Left lobe of liver (tissue), 2 donors: ENCODE data around the gene LRRC15. TPM values are rescaled to one million over a fixed set of nuclear protein-coding genes. Genes with fewer than 3 reads are reported as not detected.

ENCODE experiments used
- ATAC-seq: fragments of 200-7000 bp; cut with Tn5 transposase; one replicate; pipeline ENCODE4 v1.9.1; 2020; ENCODE audit warnings: mild to moderate bottlenecking, moderate library complexity
- DNase-seq: peaks from one replicate; pipeline ENCODE4 v3.0.0-alpha.2; 2020; ENCODE audit warnings: low spot score
- total RNA-seq: library from RNA; stranded (reverse); gene quantifications from one replicate; pipeline ENCODE4 v1.2.1, GENCODE V29; 2021
- donor health status: DM: no; HTN: no; CAD: no; lungs with moderate emphysema.
- donor health status: DM: no; HTN: yes; CAD: no.

LRRC15 gene
- total RNA-seq, 1 donor from 2014 or later = not detected

- DNase-seq = no peak
- no peak for ATAC-seq
These were observed 4.7 kb downstream of the LRRC15 start for GRCh38 chr3:194364652-194365434.

- DNase-seq = no peak
- ATAC-seq = peak; percentile 68
These were observed 5.3 kb downstream of the LRRC15 start for GRCh38 chr3:194364314-194364651.

GRCh38 chr3:194360568-194360967, 9.0 kb downstream of the LRRC15 start:
- DNase-seq = no peak
- ATAC-seq = no peak

GRCh38 chr3:194357681-194358080, 11.9 kb downstream of the LRRC15 start:
- no peak for DNase-seq
- no peak for ATAC-seq

- DNase-seq (no peak), ATAC-seq (no peak)
These were observed 14.2 kb downstream of the LRRC15 start for GRCh38 chr3:194355379-194355778.

- no peak for ATAC-seq
These were observed 15.2 kb downstream of the LRRC15 start for GRCh38 chr3:194354315-194354714.

GRCh38 chr3:194352667-194353246, 16.8 kb downstream of the LRRC15 start:
- no peak for ATAC-seq

More at GRCh38 chr3:194354315-194354714, 15.2 kb downstream of the LRRC15 start:
- DNase-seq = no peak

GRCh38 chr3:194351952-194352536, 17.5 kb downstream of the LRRC15 start:
- DNase-seq (no peak), ATAC-seq (no peak)

More at GRCh38 chr3:194352667-194353246, 16.8 kb downstream of the LRRC15 start:
- no peak for DNase-seq

GRCh38 chr3:194351080-194351672, 18.4 kb downstream of the LRRC15 start, which contains the start of gene CPN2:
CPN2 (minus strand) TSS chr3:194351328; CDS start chr3:194342702, 8,626 bp downstream.
- DNase-seq (peak; percentile 95), ATAC-seq (peak; percentile 93)

- DNase-seq (no peak), ATAC-seq (no peak)
These were observed 18.8 kb downstream of the LRRC15 start for GRCh38 chr3:194350726-194351071.

GRCh38 chr3:194348354-194348753, 21.2 kb downstream of the LRRC15 start:
- DNase-seq = no peak
- no peak for ATAC-seq

GRCh38 chr3:194346621-194347020, 22.9 kb downstream of the LRRC15 start:
- ATAC-seq = no peak
- no peak for DNase-seq

GRCh38 chr3:194346035-194346434, 23.5 kb downstream of the LRRC15 start:
- DNase-seq (no peak), ATAC-seq (no peak)

GRCh38 chr3:194344012-194344411, 25.5 kb downstream of the LRRC15 start:
- peak; percentile 70 for DNase-seq
- ATAC-seq = peak; percentile 86

GRCh38 chr3:194343561-194343893, 26.0 kb downstream of the LRRC15 start:
- DNase-seq = no peak
- ATAC-seq = no peak

- ATAC-seq = no peak
These were observed 26.5 kb downstream of the LRRC15 start for GRCh38 chr3:194342861-194343560.

GRCh38 chr3:194340757-194341400, 28.7 kb downstream of the LRRC15 start:
- DNase-seq (no peak), ATAC-seq (no peak)

More at GRCh38 chr3:194342861-194343560, 26.5 kb downstream of the LRRC15 start:
- DNase-seq = no peak

- ATAC-seq = no peak
- no peak for DNase-seq
These were observed 29.7 kb downstream of the LRRC15 start for GRCh38 chr3:194339840-194340239.

GRCh38 chr3:194339356-194339755, 30.2 kb downstream of the LRRC15 start:
- no peak for ATAC-seq
- DNase-seq = no peak

- peak; percentile 35 for ATAC-seq
- DNase-seq = no peak
These were observed 31.4 kb downstream of the LRRC15 start for GRCh38 chr3:194337965-194338753.
